Hematopoietic multipotent progenitor cell (in vitro differentiated cells): ENCODE measurements around the gene ABCB4. TPM values are rescaled to one million over a fixed set of nuclear protein-coding genes. Genes with fewer than 3 reads are reported as not detected.

ENCODE experiments used
- DNase-seq, 3 donors: peaks; one replicate each; pipeline ENCODE4 v3.0.0-alpha.2; 2011 to 2015; ENCODE audit warnings: low read depth in 2 of 3, low spot score in 2 of 3
- total RNA-seq: library from RNA; depleted of rRNA; stranded (reverse); fragments of >200 nt; gene quantifications from one replicate; pipeline ENCODE4 v1.2.3, GENCODE V29; 2012

ABCB4 gene
- total RNA-seq, 1 donor, result 0.27 TPM

DNA sequence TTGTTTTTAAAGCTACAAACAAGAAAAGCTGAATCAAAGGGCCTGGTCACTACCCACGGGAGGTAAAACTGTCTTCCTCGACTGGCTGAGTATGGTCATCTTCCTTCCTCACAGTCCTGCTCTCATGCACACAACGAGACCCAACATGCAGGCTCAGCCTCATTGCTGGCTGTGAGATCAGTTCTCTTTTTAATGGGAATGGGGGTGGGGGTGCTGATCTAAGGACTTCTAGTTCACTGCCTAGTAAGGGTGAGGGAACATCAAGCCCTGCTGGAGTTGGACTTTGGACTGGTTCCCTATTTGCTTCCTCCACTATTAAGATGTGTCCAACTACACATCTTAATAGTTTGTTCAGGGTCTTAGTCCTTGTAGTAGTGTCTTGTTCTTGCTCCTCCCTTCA, 48.2 kb downstream of the ABCB4 start:
- DNase-seq, result no peak

DNA sequence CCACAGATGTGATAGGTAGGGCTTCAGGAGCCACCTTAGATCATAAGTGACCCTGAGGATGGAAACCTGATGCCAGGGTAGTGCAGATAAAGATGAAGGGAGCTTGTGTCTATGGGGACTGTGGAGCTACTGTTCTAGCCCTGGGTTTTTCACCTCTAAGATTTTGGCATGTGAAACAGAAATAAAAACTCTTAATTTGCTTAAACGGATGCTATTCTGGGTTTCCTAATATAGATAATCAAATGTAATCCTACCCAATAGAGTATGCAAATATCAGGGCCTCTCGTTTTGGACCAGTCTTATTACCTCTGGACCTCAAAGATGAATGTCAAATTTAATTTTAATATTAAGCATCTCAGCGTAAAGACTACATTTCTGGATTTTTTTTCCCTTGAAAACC, 49.3 kb downstream of the ABCB4 start:
- DNase-seq, result no peak

DNA sequence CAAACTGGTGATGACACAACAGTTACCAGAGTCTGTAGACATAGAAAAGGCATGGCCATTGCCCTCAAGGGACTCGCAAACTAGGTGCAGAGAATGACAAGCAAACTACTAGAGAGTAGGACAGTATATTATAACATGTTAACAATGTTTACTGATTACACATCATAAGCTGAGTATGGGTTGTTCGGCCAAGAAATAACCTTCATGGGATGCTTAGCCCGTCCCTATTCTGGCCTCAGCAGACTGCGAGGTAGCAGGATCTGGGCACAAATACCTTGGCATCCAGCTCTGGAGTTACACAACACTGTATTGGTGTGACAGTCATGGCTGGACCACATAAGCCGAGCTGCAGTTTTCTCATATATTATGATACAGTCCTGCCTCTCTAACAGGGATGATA, 51.4 kb downstream of the ABCB4 start:
- DNase-seq, result no peak

DNA sequence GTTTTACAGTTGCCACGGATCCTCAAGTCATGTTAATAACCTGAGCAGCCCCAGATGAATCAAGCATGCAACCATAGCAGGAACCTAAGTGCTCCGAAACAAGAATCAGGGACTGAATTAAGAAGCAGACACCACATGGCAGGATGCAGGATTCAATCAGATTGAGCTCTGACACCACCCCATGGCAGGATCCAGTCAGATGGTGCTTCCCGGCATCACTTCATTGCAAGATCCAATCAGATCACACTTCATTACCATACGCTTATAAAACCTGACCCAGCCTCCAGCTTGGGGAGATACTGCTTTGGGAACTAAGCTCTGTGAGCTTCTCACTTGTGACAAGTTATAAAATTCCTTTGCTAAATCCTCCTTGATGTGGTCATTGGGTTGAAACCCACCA, 55.3 kb downstream of the ABCB4 start:
- no peak for DNase-seq

DNA sequence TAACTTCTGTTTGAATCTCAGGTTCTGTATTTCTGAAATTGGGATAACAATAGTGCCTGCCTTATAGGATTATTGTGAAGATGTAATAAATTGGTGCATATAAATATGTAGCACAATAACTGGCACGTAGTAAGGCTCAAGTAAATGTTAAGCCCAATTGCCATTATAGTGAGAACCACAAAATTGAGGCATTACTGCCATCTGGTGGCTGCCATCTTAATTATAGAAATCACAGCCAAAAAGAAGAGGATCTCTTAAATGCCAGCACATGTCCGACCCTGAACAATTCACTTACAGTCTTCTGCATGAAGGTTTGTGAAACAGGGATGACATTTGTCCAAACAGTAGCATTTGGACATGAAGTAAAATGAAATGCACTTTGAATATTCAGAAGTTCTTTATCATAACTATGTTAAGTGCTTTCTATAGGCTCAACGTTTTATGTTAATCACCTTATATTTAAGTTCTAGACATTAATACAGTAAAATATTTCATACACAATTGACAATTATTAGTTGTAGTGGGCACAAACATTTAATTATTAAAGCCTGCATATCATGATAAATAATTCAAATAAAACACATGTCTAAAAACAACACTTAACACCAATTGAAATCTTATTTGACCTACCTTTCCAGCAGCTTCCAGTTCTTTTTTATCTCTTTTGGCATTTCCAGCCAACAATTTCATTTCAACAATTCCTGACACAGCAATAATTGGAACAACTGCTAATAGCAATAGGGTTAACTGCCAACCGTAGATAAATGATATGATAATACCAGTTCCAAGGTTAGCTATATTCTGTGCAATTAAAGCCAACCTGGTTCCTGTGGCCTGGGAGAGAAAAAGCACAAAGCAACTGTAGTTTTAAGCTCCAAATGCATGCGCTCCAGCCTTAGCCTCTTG, 58.5 kb downstream of the ABCB4 start:
- peak; percentile 44 to 77 (median 51) for DNase-seq

DNA sequence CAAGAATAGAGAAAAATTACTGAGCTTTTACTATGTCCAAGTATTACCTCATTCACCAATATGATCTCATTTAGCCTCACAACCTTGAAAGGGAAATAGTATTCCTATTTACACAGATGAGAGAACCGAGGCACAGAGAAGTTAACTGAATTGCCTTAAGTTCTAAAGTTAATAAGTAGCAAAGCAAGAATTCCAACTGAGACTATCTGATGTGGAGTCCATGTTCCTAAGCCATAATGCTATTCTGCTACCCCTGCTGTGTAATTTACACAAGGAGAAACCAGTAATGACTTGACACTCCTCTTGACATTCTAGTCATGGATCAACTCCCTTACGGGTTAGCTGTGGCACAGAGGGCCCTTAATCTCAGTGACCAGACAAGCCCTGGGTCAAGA, 60.7 kb downstream of the ABCB4 start:
- DNase-seq, result no peak

DNA sequence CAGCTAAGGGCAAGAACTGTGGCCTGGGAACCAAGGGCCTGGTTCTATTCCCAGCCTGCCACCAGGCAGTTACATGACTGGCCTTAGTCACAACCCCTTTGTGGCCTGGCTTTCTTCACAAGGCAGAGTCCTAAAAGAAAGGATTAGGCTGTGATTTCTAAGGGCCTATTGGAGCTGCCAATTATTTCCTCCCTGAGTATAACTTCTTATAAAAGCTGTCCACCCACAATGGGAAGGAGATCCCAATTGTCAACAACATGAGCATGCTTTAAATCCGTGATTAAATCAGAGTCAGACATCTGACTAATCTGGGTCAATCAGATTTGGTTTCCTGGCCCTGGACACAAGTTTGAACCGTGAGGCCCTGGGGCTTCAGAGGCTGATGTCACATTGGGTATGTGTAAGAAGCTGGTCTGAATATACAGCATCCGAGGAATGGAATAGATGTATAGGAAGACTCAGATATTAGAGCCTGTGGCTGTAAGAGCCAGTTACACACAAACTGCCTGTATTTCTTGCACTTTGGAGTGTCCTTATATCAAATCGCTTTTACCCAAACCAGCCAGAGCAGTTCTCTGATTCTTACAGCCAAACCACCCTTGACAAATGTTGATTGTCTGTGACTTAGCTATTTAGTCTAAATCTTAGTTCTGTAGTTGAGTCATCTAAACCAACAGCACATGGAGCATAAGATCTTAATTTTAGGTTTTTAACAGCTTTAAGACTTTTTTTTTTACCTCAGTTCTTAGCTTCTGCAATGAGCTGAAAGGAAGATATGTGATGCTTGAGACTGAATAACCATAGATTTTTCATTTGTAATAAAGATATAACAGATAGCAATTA, 61.3 kb downstream of the ABCB4 start:
- no peak for DNase-seq

DNA sequence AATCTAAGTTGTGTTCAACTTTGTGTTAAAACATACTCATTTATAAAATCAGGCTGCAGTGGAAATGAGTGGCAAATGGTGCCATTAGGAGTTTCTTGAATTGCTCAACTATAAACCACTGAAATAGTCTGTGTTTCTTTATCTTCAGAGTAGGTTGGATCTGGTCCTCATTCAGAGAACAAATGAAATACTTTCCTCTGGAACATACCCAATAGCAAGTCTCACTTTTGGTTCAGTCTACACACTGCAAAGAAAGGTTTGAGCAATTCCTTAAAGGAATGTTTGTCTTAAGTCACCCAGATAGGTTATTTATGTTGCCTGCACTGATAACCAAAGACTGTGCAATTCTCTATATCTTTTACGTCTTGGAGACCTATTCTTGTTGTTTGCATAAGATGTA, 62.5 kb downstream of the ABCB4 start:
- no peak for DNase-seq

DNA sequence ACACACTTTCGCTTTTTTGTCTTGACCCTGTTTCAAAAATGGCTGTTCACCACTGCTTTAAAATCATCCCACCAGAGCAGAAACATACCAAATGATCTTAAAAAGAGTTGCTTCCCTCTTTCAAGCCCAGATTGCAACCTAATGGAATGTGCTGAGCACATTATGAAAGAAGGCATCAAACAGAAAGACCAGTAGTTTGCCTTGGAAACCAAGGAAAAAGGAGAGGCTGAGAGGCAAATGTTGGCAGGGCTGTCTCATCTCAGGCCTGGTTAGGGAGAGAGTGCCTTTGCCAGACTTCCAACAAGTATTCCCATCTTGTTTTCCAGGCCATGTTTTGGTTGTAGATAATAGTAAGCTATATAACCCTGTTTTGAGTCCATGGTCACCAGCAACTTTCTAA, 64.3 kb downstream of the ABCB4 start:
- DNase-seq, result no peak

DNA sequence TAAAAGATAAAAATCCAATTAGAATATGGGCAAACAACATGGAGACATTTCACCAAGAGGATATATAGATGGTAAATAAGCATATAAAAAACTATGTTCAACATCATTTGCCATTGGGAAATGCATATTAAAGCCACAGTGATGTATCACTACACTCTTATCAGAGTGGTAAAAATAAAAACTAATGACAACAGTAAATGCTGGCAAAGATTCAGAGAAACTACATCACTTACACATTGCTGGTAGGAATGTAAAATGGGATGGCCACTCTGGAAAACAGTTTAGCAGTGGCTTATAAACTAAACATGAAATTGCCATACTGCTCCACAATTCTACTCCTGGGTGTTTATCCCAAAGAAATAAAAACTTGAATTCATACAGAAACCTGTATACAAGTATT, 70.8 kb downstream of the ABCB4 start:
- DNase-seq, result no peak

DNA sequence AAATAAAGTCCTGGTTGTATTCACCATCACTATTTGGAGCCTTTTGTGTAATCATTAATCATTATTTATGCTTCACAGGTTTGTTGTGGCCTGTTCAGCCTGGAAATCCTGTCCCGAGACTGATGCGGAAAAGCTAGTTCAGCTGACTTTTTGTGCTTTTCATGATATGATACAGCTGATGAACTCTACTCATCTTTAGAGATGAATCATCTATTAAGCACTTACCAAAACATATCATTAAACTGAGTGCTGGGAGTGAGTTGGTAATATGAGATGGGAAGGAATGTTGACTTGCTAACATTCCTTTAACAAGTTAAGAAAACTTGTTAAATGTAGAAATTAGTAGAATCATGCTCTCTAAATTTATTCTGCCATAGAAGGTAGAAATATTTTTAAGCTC, 77.0 kb downstream of the ABCB4 start:
- no peak for DNase-seq

DNA sequence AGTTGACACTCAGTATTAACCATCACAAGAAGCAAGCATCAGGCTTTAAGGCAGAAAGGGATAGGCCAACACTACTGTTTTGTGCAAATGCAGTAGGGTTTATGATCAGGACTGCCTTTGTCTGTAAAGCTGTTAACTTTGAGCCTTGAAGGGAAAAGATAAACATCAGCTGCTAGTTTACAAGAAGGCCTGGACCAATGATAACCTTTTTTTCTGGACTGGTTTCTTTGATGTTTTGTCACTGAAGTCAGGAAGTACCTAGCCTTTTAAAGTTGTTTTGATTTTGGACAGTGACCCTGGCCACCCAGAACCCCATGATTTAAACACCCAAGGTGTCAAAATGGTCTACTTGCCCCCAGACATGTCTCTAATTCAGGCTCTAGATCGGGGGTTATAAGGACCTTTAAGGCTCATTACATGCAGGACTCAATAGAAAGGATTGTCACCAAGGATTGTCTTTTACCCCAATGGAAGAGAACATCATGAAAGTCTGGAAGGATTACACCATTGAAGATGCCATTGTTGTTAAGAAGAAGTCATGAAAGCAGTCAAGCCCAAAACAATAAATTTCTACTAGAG, 79.9 kb downstream of the ABCB4 start:
- DNase-seq, result no peak

DNA sequence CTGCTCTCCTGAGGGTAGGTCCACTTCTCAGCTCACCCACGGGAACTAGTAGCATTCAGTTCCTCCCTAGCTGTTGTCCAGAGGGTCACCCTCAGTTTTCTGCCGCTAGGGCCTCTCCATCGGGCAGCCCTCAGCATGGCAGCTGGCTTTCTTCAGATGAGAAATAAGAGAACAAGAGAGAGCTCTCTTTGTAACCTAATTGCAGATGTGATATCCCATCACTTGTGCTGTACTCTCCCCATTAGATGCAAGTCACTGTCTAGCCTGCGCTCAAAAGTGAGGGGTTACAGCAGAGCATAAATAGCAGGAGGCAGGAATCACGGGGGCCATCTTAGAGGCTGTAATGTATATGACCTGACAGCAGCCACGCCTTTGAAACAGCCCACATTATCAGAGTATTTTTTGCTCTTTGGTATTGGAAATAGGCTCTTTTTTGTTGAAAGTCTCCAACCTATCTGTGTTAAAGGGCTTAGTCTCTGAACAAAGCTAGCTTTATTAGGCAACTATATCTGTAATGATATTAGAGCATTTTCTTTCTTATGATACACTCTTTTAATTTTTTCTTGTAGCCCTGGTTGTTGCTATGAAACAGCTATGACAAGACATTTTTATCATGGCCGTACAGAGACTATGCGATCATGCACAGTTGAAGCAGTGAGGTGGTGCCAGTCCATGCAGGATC, 84.3 kb downstream of the ABCB4 start:
- DNase-seq, result no peak

DNA sequence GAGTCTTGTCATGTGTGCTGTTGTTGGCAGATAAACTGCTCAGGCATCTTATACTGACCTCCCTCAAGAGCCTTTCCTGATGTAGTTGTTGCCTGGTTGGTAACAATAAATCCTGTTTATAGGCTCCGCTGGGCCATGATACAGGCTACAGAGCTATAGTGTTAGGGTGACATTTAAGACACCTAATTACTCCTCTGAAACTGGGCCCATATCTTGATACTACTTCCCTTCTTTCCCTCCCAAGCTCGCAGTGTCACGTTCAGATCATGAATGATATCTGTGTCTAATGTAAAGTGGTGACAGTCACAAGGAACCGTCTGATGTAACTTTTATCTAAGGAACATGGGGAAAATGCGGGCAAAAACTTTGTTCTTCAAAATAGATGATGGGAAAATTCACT, 94.6 kb downstream of the ABCB4 start:
- no peak for DNase-seq

DNA sequence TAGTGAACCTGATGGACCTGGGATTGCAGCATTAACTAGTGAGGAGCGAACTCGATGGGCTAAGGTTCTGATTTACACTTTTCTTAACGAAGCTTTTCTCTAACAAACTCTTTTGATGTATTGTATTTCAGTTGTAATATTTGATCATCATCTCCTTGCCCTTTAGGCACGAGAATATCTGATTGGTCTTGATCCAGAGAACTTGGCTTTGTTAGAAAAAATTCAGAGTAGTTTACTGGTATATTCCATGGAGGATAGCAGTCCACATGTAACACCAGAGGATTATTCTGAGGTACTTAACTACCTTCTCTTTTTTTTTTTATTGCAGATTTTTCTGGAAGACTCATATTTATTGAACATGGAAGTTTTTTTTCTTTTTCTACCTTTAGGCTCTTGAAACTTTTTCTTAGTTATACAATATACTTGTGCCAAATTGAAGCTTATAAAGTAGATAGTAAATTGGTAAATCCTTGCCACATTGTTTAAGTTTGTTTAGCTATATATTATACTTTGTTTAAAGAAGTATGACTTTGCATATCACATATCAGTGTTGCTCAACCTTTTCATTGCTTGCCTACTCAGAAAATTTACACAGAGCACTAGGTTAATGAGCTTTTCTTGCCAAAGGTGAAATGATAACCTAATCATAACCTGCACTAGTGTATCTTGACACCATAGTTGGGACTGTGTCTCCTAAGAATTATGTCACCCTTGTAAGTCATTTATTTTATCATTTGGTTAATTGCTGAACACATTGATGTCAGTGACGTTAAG, 99.6 kb downstream of the ABCB4 start:
- no peak for DNase-seq

DNA sequence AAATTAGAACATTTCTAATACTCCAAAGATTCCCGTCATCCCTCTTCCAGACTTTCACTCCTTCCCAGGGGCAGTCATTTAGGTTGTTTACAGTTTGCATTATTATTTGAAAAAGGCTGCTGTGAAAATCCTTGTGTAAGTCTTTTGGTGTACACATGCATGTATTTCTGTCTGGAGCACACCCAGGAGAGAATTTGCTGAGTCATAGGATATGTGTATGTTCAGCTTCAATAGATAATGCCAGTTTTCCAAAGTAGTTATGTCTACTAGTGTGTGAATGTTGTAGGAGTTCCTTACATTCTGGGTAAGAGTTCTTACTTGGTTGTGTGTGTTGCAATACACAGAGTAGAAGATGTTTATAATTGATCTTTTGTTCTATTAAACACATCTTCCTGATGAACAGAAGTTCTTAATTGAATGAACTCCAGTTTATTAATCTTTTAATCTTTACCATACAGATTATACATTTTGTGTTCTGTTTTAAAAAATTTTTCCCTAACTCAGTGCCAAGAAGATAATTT, 104.8 kb downstream of the ABCB4 start:
- no peak for DNase-seq

DNA sequence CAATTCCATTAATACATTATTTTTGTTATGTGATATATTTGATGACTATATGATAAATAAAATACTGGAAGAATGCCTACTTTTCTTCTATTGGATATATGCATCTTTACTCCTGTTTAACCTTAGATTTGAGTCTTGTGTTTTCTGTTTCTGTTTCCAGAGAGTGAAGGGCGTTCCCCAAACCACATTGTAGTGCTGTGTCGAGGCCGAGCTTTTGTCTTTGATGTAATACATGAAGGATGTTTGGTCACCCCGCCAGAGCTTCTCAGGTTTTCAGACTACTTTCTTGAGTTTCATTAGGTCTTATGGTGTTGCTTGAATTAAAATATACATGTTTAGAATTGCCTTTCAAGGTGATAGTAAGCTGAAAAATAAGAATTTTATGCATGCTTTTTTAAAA, 106.3 kb downstream of the ABCB4 start:
- no peak for DNase-seq

DNA sequence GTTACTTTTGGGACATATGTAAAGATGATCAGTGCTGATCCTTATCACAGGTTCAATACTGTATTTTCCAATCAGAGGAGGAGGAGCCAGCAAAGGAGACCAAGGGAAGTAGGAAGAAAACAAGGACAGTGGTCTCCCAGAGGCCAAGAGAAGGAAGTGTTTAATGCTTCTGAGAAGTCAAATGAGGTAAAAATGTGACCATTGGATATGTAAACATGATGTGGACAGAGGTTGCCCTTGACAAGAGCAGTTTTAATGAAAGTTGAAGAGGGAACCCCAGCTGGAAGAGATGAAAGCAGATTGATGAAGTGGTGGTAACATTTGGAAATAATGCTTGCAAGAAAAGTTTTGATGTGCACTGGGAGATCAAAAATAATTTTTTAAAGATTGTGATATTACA, 111.2 kb downstream of the ABCB4 start:
- DNase-seq, result no peak

DNA sequence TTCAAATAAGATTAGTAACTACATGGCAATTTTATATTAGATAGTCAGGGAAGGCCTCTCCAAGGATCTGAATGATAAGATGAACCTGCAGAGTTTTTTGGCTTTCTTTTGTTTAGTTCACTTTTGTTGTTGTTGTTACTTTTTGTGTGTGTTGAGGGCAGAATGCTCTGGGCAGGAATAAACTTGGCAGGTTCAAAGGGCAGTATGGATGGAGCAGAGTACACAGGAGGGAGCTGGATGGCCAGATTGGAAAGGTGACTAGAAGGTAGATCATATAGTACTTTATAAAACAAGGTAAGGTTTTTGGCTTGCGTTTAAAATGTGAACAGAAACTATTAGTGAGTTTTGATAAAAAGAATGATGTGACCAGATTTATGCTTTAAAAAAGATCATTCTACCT, 112.1 kb downstream of the ABCB4 start:
- DNase-seq, result no peak

DNA sequence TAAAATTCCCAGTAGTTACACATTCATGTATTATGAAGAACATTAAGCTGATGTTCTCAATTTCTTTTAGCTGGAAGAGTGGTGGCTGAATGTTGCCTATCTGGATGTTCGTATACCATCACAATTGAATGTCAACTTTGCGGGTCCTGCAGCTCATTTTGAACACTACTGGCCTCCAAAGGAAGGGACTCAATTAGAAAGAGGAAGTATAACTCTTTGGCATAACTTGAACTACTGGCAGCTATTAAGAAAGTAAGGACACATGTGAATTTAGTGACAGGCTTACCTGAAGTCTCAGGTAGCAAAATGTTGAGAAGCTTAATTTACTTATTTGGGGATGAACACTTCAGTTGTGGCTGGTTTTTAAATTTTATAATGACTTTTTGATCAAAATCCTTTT, 114.2 kb downstream of the ABCB4 start:
- DNase-seq, result no peak
